HepG2 (cell line): Measurements from ENCODE around the gene C4B. TPM values are rescaled to one million over a fixed set of nuclear protein-coding genes. Genes with fewer than 3 reads are reported as not detected.
A peak's percentile ranks its signal among the peaks of the same experiment; 100 is the strongest.

ENCODE experiments used
- AGO2 ChIP-seq: fragments of 200-400 bp; formaldehyde crosslinking; optimal IDR thresholded peaks from 2 replicates; pipeline ENCODE3; 2017; ENCODE audit warnings: mild to moderate bottlenecking, low read depth, low read length, moderate library complexity
- CAMTA2 ChIP-seq: sonication (generic); formaldehyde crosslinking; IDR thresholded peaks from 2 replicates; pipeline ENCODE4 v1.4.0; 2020; ENCODE audit warnings: mild to moderate bottlenecking, missing genetic modification reagents, borderline replicate concordance
- CCAR2 ChIP-seq: fragments of 200-400 bp; formaldehyde crosslinking; optimal IDR thresholded peaks from 2 replicates; pipeline ENCODE3; 2018; ENCODE audit warnings: low read depth, mild to moderate bottlenecking, low read length, moderate library complexity
- GATAD2A ChIP-seq: IDR thresholded peaks from 2 replicates; pipeline ENCODE4 v1.6.1; 2016
- HCFC1 ChIP-seq: fragments of 150-350 bp; IDR thresholded peaks from 2 replicates; pipeline ENCODE4 v1.6.1; 2014; ENCODE audit warnings: low read depth, low read length
- HMG20A ChIP-seq: IDR thresholded peaks from 2 replicates; pipeline ENCODE4 v1.6.1; 2016; ENCODE audit warnings: borderline replicate concordance
- POLR2AphosphoS2 ChIP-seq: IDR thresholded peaks from 2 replicates; pipeline ENCODE4 v1.6.1; 2011; ENCODE audit warnings: low read depth, low read length, improper control_type of control experiment
- RBFOX2 ChIP-seq: fragments of 200-400 bp; formaldehyde crosslinking; IDR thresholded peaks from 2 replicates; pipeline ENCODE4 v1.6.1; 2017; ENCODE audit warnings: low read depth, mild to moderate bottlenecking, low read length
- SNAPC2 ChIP-seq: sonication (generic); formaldehyde crosslinking; IDR thresholded peaks from 2 replicates; pipeline ENCODE4 v1.8.1; 2022; ENCODE audit warnings: mild to moderate bottlenecking, missing genetic modification reagents
- TMF1 ChIP-seq: sonication (generic); formaldehyde crosslinking; IDR thresholded peaks from 2 replicates; pipeline ENCODE4 v1.8.1; 2022; ENCODE audit warnings: low read depth, missing genetic modification reagents
- ZFY ChIP-seq: sonication (generic); formaldehyde crosslinking; IDR thresholded peaks from 2 replicates; pipeline ENCODE4 v1.4.0; 2020; ENCODE audit warnings: missing genetic modification reagents
- ZNF605 ChIP-seq: sonication (generic); formaldehyde crosslinking; IDR thresholded peaks from 2 replicates; pipeline ENCODE4 v1.8.0; 2022; ENCODE audit warnings: mild to moderate bottlenecking, missing genetic modification reagents
- polyA plus RNA-seq, 8 experiments: library from polyadenylated mRNA; depleted of rRNA in 3 of 8; stranded (reverse) in 7 of 8; unstranded in 1 of 8; fragments of >200 nt; fragmentation: Illumina TruSeq in 4 of 8; extraction: Trizol in 4 of 8; gene quantifications; 2 replicates each; pipeline versions ENCODE4 v1.2.1 to v1.2.3, GENCODE V29; 2011 to 2016; ENCODE audit warnings: low read depth in 4 of 8, missing spikeins in 1 of 8, mixed read lengths in 1 of 8; ENCODE audit not compliant: insufficient read depth in 1 of 8
- total RNA-seq, 5 experiments: library from RNA; depleted of rRNA; stranded (reverse); fragments of >200 nt; fragmentation: Illumina TruSeq; extraction: Trizol; gene quantifications; 2 replicates each; pipeline ENCODE4 v1.2.3, GENCODE V29; 2016; ENCODE audit warnings: low read depth in 1 of 5
- TF ChIP-seq, protein P1 (sequence below): sonication (generic); formaldehyde crosslinking; IDR thresholded peaks from 2 replicates; pipeline ENCODE4 v1.9.0; 2021; ENCODE audit warnings: missing genetic modification reagents, mild to moderate bottlenecking, borderline replicate concordance
- TF ChIP-seq, protein P2 (sequence below): sonication (generic); formaldehyde crosslinking; IDR thresholded peaks from 2 replicates; pipeline ENCODE4 v1.5.0; 2020; ENCODE audit warnings: missing genetic modification reagents

Gene C4B
- total and polyA plus RNA-seq, 2 of the 13 experiments (the other 11 are each of a cell fraction or from before 2014, with no cell fraction given) = 167 to 538 TPM

DNA sequence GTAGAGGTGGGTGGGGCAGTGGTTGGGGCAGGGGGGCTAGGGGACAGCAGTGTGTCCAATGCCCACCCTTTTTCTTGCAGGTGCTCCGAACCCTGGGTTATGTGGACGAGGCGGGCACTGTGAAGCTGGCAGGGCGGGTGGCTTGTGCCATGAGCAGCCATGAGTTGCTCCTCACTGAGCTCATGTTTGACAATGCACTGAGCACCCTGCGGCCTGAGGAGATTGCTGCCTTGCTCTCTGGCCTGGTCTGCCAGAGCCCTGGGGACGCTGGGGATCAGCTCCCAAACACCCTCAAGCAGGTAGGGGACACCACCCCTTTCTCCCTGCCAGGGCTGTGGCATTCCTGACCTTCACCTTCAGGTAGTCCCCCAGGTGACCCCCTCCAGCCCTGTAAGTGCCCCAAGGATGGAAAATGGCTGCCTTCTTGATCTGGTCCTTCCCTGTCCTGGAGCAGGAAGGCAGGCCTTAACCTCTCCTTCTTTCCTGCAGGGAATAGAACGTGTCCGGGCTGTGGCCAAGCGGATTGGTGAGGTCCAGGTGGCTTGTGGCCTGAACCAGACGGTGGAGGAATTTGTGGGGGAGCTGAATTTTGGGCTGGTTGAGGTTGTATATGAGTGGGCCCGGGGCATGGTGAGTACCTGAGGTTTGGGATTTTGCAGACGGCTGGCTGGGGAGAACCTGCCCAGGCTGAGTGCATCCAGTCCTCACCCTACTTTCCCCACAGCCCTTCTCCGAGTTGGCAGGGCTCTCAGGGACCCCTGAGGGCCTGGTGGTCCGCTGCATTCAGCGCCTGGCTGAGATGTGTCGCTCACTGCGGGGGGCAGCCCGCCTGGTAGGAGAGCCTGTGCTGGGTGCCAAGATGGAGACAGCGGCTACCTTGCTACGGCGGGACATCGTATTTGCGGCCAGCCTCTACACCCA is 45.5 kb upstream of the C4B start (continued):
- TF ChIP-seq, protein P1, sequence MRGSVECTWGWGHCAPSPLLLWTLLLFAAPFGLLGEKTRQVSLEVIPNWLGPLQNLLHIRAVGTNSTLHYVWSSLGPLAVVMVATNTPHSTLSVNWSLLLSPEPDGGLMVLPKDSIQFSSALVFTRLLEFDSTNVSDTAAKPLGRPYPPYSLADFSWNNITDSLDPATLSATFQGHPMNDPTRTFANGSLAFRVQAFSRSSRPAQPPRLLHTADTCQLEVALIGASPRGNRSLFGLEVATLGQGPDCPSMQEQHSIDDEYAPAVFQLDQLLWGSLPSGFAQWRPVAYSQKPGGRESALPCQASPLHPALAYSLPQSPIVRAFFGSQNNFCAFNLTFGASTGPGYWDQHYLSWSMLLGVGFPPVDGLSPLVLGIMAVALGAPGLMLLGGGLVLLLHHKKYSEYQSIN = no peak
- TF ChIP-seq HMG20A (CRISPR knock-in tag) = no peak
- no peak for TF ChIP-seq CAMTA2 (CRISPR knock-in tag)
- TF ChIP-seq ZFY (CRISPR knock-in tag) = no peak
- no peak for TF ChIP-seq TMF1 (CRISPR knock-in tag)
- no peak for TF ChIP-seq HCFC1
- no peak for TF ChIP-seq CCAR2
- no peak for TF ChIP-seq SNAPC2
- TF ChIP-seq RBFOX2 = 0 out of 2 replicates have a peak, but pooled peaks have one; percentile 18
- no peak for TF ChIP-seq POLR2AphosphoS2
- peak; percentile 5 for TF ChIP-seq AGO2
- TF ChIP-seq GATAD2A = no peak
- TF ChIP-seq, protein P2, sequence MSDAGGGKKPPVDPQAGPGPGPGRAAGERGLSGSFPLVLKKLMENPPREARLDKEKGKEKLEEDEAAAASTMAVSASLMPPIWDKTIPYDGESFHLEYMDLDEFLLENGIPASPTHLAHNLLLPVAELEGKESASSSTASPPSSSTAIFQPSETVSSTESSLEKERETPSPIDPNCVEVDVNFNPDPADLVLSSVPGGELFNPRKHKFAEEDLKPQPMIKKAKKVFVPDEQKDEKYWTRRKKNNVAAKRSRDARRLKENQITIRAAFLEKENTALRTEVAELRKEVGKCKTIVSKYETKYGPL (CRISPR knock-in tag) = no peak
- no peak for TF ChIP-seq ZNF605
